B cell (primary cell): ENCODE measurements around the gene SH3GL3. TPM values are rescaled to one million over a fixed set of nuclear protein-coding genes. Genes with fewer than 3 reads are reported as not detected.

Experiments
- ATAC-seq: fragments of 200-7000 bp; cut with Tn5 transposase; one replicate; pipeline ENCODE4 v1.10.0; 2021; ENCODE audit warnings: low read depth, mild to moderate bottlenecking, moderate number of reproducible peaks, moderate library complexity
- CTCF ChIA-PET: fragments of 350-600 bp; sonication (Branson Sonifier 250); formaldehyde crosslinking; loops from one replicate; lab custom pipeline; 2021; ENCODE audit warnings: antibody characterized with exemption, inconsistent platforms; lab: Charles Lee
- POLR2A ChIA-PET: fragments of 350-600 bp; sonication (Branson Sonifier 250); formaldehyde crosslinking; loops from one replicate; lab custom pipeline; 2021; ENCODE audit warnings: antibody characterized with exemption; lab: Charles Lee
- DNase-seq: peaks from one replicate; pipeline ENCODE4 v3.0.0; 2013
- H2AFZ ChIP-seq: 2 replicates; pipeline ENCODE4 v1.6.1; 2012; ENCODE audit warnings: mild to moderate bottlenecking, low read depth, low read length; ENCODE audit not compliant: insufficient read depth, poor library complexity, severe bottlenecking
- H3K27ac ChIP-seq, 2 donors: 1 replicate in 1 of 2; 2 replicates in 1 of 2; pipeline ENCODE4 v1.5.1; 2012 to 2013; ENCODE audit warnings: low read length in 2 of 2, mild to moderate bottlenecking in 2 of 2, moderate library complexity in 1 of 2
- H3K27me3 ChIP-seq, 4 experiments: fragments of 200-600 bp in 1 of 4; sonication (generic) in 1 of 4; replicated peaks in 1 of 4; 1 replicate in 2 of 4; 2 replicates in 2 of 4; pipeline versions ENCODE4 v1.6.1 to v1.7.0; 2013 to 2016; ENCODE audit warnings: low read length in 3 of 4, mild to moderate bottlenecking in 2 of 4, mixed read lengths in 1 of 4, moderate library complexity in 1 of 4; ENCODE audit not compliant: insufficient read depth in 4 of 4, control insufficient read depth in 3 of 4; ENCODE audit errors: control extremely low read depth in 1 of 4
- H3K36me3 ChIP-seq, 2 experiments: replicated peaks in 1 of 2; 1 replicate in 1 of 2; 2 replicates in 1 of 2; pipeline versions ENCODE4 v1.6.1 to v1.7.1; 2013; ENCODE audit warnings: low read length in 1 of 2; ENCODE audit not compliant: insufficient read depth in 2 of 2, control insufficient read depth in 1 of 2; ENCODE audit errors: control extremely low read depth in 1 of 2, extremely low read depth in 1 of 2
- H3K4me1 ChIP-seq, 2 donors: fragments of 200-600 bp in 1 of 2; sonication (generic) in 1 of 2; 1 replicate in 1 of 2; 2 replicates in 1 of 2; pipeline versions ENCODE4 v1.5.1 to v1.6.1; 2013 to 2017; ENCODE audit warnings: low read length in 2 of 2; ENCODE audit not compliant: control insufficient read depth in 2 of 2, insufficient read depth in 2 of 2
- H3K4me2 ChIP-seq: replicated peaks from 2 replicates; pipeline ENCODE3; 2012; ENCODE audit warnings: mild to moderate bottlenecking, low read depth, low read length; ENCODE audit not compliant: poor library complexity, severe bottlenecking
- H3K4me3 ChIP-seq, 5 experiments: fragments of 200-600 bp in 1 of 5; sonication (generic) in 1 of 5; 1 replicate in 3 of 5; 2 replicates in 2 of 5; pipeline versions ENCODE4 v1.5.1 to v1.7.0; 2011 to 2016; ENCODE audit warnings: low read length in 4 of 5, mild to moderate bottlenecking in 4 of 5, low read depth in 2 of 5, control low read depth in 1 of 5, moderate library complexity in 1 of 5; ENCODE audit not compliant: insufficient read depth in 1 of 5; ENCODE audit errors: control extremely low read depth in 1 of 5, extremely low read depth in 1 of 5
- H3K79me2 ChIP-seq: fragments of 200-600 bp; sonication (generic); one replicate; pipeline ENCODE4 v1.6.0; 2016; ENCODE audit warnings: low read length; ENCODE audit not compliant: control insufficient read depth, insufficient read depth
- H3K9ac ChIP-seq: fragments of 200-600 bp; sonication (generic); 2 replicates; pipeline ENCODE4 v1.6.1; 2017; ENCODE audit warnings: mild to moderate bottlenecking, low read length, moderate library complexity
- H3K9me3 ChIP-seq, 3 donors: one replicate each; pipeline versions ENCODE4 v1.6.1 to v1.7.1; 2013; ENCODE audit warnings: low read length in 2 of 3; ENCODE audit not compliant: control insufficient read depth in 2 of 3, insufficient read depth in 1 of 3; ENCODE audit errors: control extremely low read depth in 1 of 3
- H4K20me1 ChIP-seq: 2 replicates; pipeline ENCODE4 v1.6.0; 2012; ENCODE audit warnings: mild to moderate bottlenecking, low read length; ENCODE audit not compliant: insufficient read depth, control insufficient read depth, poor library complexity, severe bottlenecking
- H3K27ac Mint-ChIP-seq: one replicate; pipeline ENCODE4 v1.8.0; 2021; ENCODE audit warnings: mixed read lengths
- H3K27me3 Mint-ChIP-seq: one replicate; pipeline ENCODE4 v1.8.0; 2021; ENCODE audit warnings: mixed read lengths
- H3K4me1 Mint-ChIP-seq: one replicate; pipeline ENCODE4 v1.8.0; 2021; ENCODE audit warnings: mixed read lengths
- H3K4me3 Mint-ChIP-seq: one replicate; pipeline ENCODE4 v1.8.0; 2021; ENCODE audit warnings: mixed read lengths
- H3K9me3 Mint-ChIP-seq: one replicate; pipeline ENCODE4 v1.8.0; 2022; ENCODE audit warnings: mixed read lengths; ENCODE audit not compliant: insufficient read depth
- EZH2 ChIP-seq: IDR thresholded peaks from 2 replicates; pipeline ENCODE4 v1.6.1; 2012; ENCODE audit warnings: borderline replicate concordance, low read depth, mild to moderate bottlenecking, moderate library complexity, low read length; ENCODE audit not compliant: insufficient read depth, poor library complexity, severe bottlenecking
- WGBS: methylation state at CpG from one replicate; pipeline ENCODE4 v1.1.5; 2013; ENCODE audit warnings: missing lambda C conversion rate; ENCODE audit not compliant: insufficient coverage; 5-methylcytosine and 5-hydroxymethylcytosine counted together
- intact Hi-C: fragments of 100-400 bp; cut with micrococcal nuclease; formaldehyde crosslinking; loops from one replicate; pipeline ENCODE4 v1.10.0; 2022
- polyA plus RNA-seq: library from polyadenylated mRNA; depleted of rRNA; stranded (reverse); fragments of >200 nt; gene quantifications from 2 replicates; pipeline ENCODE4 v1.2.3, GENCODE V29; 2012
- total RNA-seq, 2 donors: library from RNA; stranded (reverse); fragments of 120-200 nt in 1 of 2; gene quantifications; 1 replicate in 1 of 2; 2 replicates in 1 of 2; pipeline versions ENCODE4 v1.2.3 to v1.2.4, GENCODE V29; 2013 to 2022
- TF ChIP-seq, protein P1 (sequence below): fragments of 200-600 bp; IDR thresholded peaks from one replicate; pipeline ENCODE4 v1.8.0; 2022; ENCODE audit warnings: antibody characterized with exemption, mild to moderate bottlenecking

The SH3GL3 gene
- total and polyA plus RNA-seq, 2 donors (not counting 1 experiment from before 2014, with no cell fraction given), result not detected

DNA sequence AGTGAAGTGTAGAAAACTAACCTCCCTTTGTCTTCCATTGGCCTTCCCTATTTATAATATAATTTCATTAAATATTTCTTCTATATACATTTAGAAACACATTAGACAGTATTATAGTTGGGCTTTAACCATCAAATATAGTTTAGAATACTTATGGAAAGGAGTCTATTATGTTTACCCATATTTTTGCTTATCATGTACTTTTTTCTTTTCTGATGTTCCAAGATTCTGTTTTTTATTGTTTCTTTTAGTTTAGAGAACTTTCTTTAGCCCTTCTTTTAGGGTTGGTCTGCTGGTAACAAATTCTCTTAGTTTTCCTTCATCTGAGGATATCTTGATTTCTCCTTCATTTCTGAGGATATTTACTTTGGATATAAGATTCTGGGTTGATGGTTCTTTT lies 23.7 kb downstream of the SH3GL3 start:
- ChIA-PET CTCF (no interaction called here), POLR2A (no interaction called here)
- H4K20me1 ChIP-seq, result no peaks in the 10 kb centered on the region
- H3K9ac ChIP-seq, result no peak overlapping the region
- no peaks in the 10 kb centered on the region for H3K27me3 ChIP-seq
- intact Hi-C loops, result no loop called here
- Mint-ChIP-seq H3K9me3 (no peaks in the 10 kb centered on the region), H3K4me1 (no peaks in the 10 kb centered on the region), H3K27ac (no peak overlapping the region), H3K27me3 (peaks cover 20% of the 10 kb centered on the region), H3K4me3 (no peak overlapping the region)
- DNase-seq, result no peak
- H2AFZ ChIP-seq, result no peak overlapping the region
- H3K4me2 ChIP-seq, result no peak overlapping the region
- H3K36me3 ChIP-seq, result no peaks in the 10 kb centered on the region
- H3K79me2 ChIP-seq, result no peaks in the 10 kb centered on the region
- ATAC-seq, result no peak
- H3K27ac ChIP-seq, result no peak overlapping the region
- H3K4me3 ChIP-seq, result no peak overlapping the region
- TF ChIP-seq EZH2, result no peak
- TF ChIP-seq, protein P1, sequence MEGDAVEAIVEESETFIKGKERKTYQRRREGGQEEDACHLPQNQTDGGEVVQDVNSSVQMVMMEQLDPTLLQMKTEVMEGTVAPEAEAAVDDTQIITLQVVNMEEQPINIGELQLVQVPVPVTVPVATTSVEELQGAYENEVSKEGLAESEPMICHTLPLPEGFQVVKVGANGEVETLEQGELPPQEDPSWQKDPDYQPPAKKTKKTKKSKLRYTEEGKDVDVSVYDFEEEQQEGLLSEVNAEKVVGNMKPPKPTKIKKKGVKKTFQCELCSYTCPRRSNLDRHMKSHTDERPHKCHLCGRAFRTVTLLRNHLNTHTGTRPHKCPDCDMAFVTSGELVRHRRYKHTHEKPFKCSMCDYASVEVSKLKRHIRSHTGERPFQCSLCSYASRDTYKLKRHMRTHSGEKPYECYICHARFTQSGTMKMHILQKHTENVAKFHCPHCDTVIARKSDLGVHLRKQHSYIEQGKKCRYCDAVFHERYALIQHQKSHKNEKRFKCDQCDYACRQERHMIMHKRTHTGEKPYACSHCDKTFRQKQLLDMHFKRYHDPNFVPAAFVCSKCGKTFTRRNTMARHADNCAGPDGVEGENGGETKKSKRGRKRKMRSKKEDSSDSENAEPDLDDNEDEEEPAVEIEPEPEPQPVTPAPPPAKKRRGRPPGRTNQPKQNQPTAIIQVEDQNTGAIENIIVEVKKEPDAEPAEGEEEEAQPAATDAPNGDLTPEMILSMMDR, result no peak
- H3K9me3 ChIP-seq, result no peaks in the 10 kb centered on the region
- no peaks in the 10 kb centered on the region for H3K4me1 ChIP-seq

DNA sequence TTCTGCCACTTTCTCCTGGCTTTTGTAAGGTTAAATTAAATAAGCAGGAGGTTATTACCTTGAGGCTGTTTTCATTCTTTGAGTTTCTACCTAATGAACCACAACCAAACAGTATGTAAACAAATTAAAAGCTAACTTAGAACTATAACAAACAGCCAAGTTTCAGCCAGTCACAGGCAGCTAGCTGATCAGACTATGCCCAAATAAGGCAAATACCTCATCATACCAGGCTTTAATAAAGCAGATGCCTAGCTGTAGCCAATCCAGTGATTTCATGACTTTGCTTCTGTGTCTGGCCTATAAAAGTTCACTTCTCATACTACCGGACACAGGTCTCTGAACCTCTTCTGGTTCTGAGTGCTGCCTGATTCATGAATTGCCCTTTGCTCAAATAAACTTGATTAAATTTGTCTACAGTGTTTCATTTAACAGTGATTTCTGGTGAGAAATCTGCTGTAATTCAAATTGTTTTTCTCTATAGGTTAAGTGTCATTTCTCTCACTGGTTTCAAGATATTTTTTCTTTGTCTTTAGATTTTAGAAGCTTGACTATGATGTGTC lies 24.2 kb downstream of the SH3GL3 start:
- Histone ChIP-seq H3K4me1 (no peaks in the 10 kb centered on the region), H3K27me3 (no peaks in the 10 kb centered on the region), H3K9ac (no peak overlapping the region), H3K36me3 (no peaks in the 10 kb centered on the region), H3K9me3 (no peaks in the 10 kb centered on the region), H3K4me3 (no peak overlapping the region), H3K4me2 (no peak overlapping the region), H2AFZ (no peak overlapping the region), H4K20me1 (no peaks in the 10 kb centered on the region), H3K79me2 (no peaks in the 10 kb centered on the region), H3K27ac (no peak overlapping the region)
- Mint-ChIP-seq H3K4me3 (no peak overlapping the region), H3K27me3 (peaks cover 20% of the 10 kb centered on the region), H3K27ac (no peak overlapping the region), H3K9me3 (no peaks in the 10 kb centered on the region), H3K4me1 (no peaks in the 10 kb centered on the region)
- CTCF ChIA-PET, result no interaction called here
- WGBS, result no CpG with 5 or more reads among the region's 1 CpG
- no peak for TF ChIP-seq EZH2
- TF ChIP-seq, protein P1, result no peak
- DNase-seq, result no peak
- POLR2A ChIA-PET, result no interaction called here
- ATAC-seq, result no peak
- intact Hi-C loops, result no loop called here
